ENCODE measurements around the gene SH3TC1. TPM values are rescaled to one million over a fixed set of nuclear protein-coding genes. Genes with fewer than 3 reads are reported as not detected.

The SH3TC1 gene
- total RNA-seq, 6 donors from 2014 or later, result 34.1 to 193 (median 81.4) TPM

- Histone ChIP-seq H3K4me1 (peaks cover 0 to 2% (median under 1%) of the 10 kb centered on the region in 4 donors), H3K4me3 (no peak overlapping the region), H3K36me3 (no peaks in the 10 kb centered on the region), H3K27me3 (peaks cover 0 to under 1% (median 0%) of the 10 kb centered on the region in 4 donors), H3K27ac (no peak overlapping the region), H3K9me3 (no peaks in the 10 kb centered on the region)
- TF ChIP-seq EP300 (IDR thresholded peaks at IDR 0.05) (no peak), CTCF (IDR thresholded peaks at IDR 0.05) (no peak), POLR2AphosphoS5 (IDR thresholded peaks at IDR 0.05) (no peak), POLR2A (IDR thresholded peaks at IDR 0.05) (no peak)
- ATAC-seq (ENCODE audit: low FRiP score in 2 of 2), result no peak
- DNase-seq, result no peak
- WGBS, 2 donors, result 89 to 93% methylated on average over 12 to 39 of the region's 39 CpGs
Observed at GRCh38 chr4:8152090-8152864, 46.8 kb upstream of the SH3TC1 start.

GRCh38 chr4:8152865-8153257, 46.2 kb upstream of the SH3TC1 start:
- Histone ChIP-seq H3K9me3 (no peaks in the 10 kb centered on the region), H3K4me1 (peaks cover 4 to 8% (median 6%) of the 10 kb centered on the region in 4 donors), H3K27ac (no peak overlapping the region), H3K4me3 (no peak overlapping the region), H3K27me3 (peaks cover 0 to 6% (median 2%) of the 10 kb centered on the region in 4 donors), H3K36me3 (no peaks in the 10 kb centered on the region)
- WGBS, 2 donors, result 47 to 69% methylated on average over 3 to 6 of the region's 6 CpGs
- DNase-seq (no peak), ATAC-seq (ENCODE audit: low FRiP score in 2 of 2) (no peak)
- TF ChIP-seq CTCF (IDR thresholded peaks at IDR 0.05) (no peak), POLR2AphosphoS5 (IDR thresholded peaks at IDR 0.05) (no peak)

- no peak overlapping the region for H3K27ac ChIP-seq
- no peak overlapping the region for H3K4me3 ChIP-seq
- H3K4me1 ChIP-seq, result peaks cover 10 to 14% (median 11%) of the 10 kb centered on the region in 4 donors
- no peaks in the 10 kb centered on the region for H3K36me3 ChIP-seq
- no peak for TF ChIP-seq POLR2AphosphoS5 (IDR thresholded peaks at IDR 0.05)
- ATAC-seq (ENCODE audit: low FRiP score in 2 of 2) (no peak), DNase-seq (no peak)
- H3K27me3 ChIP-seq, result peaks cover 0 to 11% (median 5%) of the 10 kb centered on the region in 4 donors
- WGBS, 2 donors, result 90 to 91% methylated on average over 10 of the region's 10 CpGs
- H3K9me3 ChIP-seq, result no peaks in the 10 kb centered on the region
Observed at GRCh38 chr4:8153441-8153840, 45.6 kb upstream of the SH3TC1 start.

- no peak for DNase-seq
- Histone ChIP-seq H3K27me3 (peaks cover 0 to 11% (median 5%) of the 10 kb centered on the region in 4 donors), H3K4me3 (no peak overlapping the region), H3K27ac (no peak overlapping the region), H3K4me1 (peaks cover 18 to 25% (median 21%) of the 10 kb centered on the region in 4 donors), H3K9me3 (no peaks in the 10 kb centered on the region), H3K36me3 (no peaks in the 10 kb centered on the region)
- ATAC-seq (ENCODE audit: low FRiP score in 2 of 2), result no peak
- no peak for TF ChIP-seq EP300 (IDR thresholded peaks at IDR 0.05)
- no peak for TF ChIP-seq CTCF (IDR thresholded peaks at IDR 0.05)
- no peak for TF ChIP-seq POLR2AphosphoS5 (IDR thresholded peaks at IDR 0.05)
- no peak for TF ChIP-seq POLR2A (IDR thresholded peaks at IDR 0.05)
- 77 to 78% methylated on average over 6 of the region's 6 CpGs for WGBS, 2 donors
Observed at GRCh38 chr4:8155048-8155447, 44.0 kb upstream of the SH3TC1 start.

GRCh38 chr4:8155660-8156421, 43.2 kb upstream of the SH3TC1 start:
- H3K27ac ChIP-seq, result no peak overlapping the region
- H3K4me1 ChIP-seq, result peaks cover 19 to 26% (median 21%) of the 10 kb centered on the region in 4 donors
- DNase-seq, result no peak
- 89 to 93% methylated on average over 11 to 14 of the region's 14 CpGs for WGBS, 2 donors
- ATAC-seq (ENCODE audit: low FRiP score in 2 of 2), result no peak
- TF ChIP-seq POLR2A (IDR thresholded peaks at IDR 0.05) (no peak), POLR2AphosphoS5 (IDR thresholded peaks at IDR 0.05) (no peak), EP300 (IDR thresholded peaks at IDR 0.05) (no peak), CTCF (IDR thresholded peaks at IDR 0.05) (no peak)
- H3K27me3 ChIP-seq, result peaks cover 0 to 11% (median 5%) of the 10 kb centered on the region in 4 donors
- no peak overlapping the region for H3K4me3 ChIP-seq
- H3K9me3 ChIP-seq, result no peaks in the 10 kb centered on the region
- no peaks in the 10 kb centered on the region for H3K36me3 ChIP-seq
